H1 (cell line): ENCODE measurements around the gene TNC. TPM values are rescaled to one million over a fixed set of nuclear protein-coding genes. Genes with fewer than 3 reads are reported as not detected.

Source experiments
- CHD1 ChIP-seq: IDR thresholded peaks from 2 replicates; pipeline ENCODE4 v1.6.1; 2012; ENCODE audit warnings: low read depth, low read length, improper control_type of control experiment
- polyA plus RNA-seq, 7 experiments: library from polyadenylated mRNA; depleted of rRNA in 3 of 7; stranded (reverse) in 5 of 7; unstranded in 2 of 7; fragments of >200 nt in 5 of 7; fragments of 200-250 nt in 2 of 7; gene quantifications; 1 replicate in 5 of 7; 2 replicates in 1 of 7; 4 replicates in 1 of 7; pipeline versions ENCODE4 v1.2.1 to v1.2.3, GENCODE V29; 2011 to 2013; ENCODE audit warnings: missing spikeins in 2 of 7, mixed read lengths in 2 of 7
- total RNA-seq: library from RNA; stranded (reverse); fragmentation: NEBNext Ultra II Directional; extraction: Animal tissue kit (Norgen Biotek cat#: 25700); gene quantifications from 2 replicates; pipeline ENCODE4 v1.2.1, GENCODE V29; 2021

The TNC gene
- total and polyA plus RNA-seq, 2 of the 8 experiments (the other 6 are each of a cell fraction or from before 2014, with no cell fraction given), result 6.2 to 11.4 TPM

- no peak for TF ChIP-seq CHD1
- TF ChIP-seq, all 59 proteins: peak for 0
These were observed 123.2 kb downstream of the TNC start (continued) for GRCh38 chr9:114994768-114995167.
